ENCODE measurements around the gene CNGA3. TPM values are rescaled to one million over a fixed set of nuclear protein-coding genes. Genes with fewer than 3 reads are reported as not detected.

CNGA3 gene
- total RNA-seq, 1 donor from 2014 or later, result not detected

- intact Hi-C loops (cut with micrococcal nuclease), result loop anchor here (1.0 to 2.0 kb wide), 7 partner anchors 8 to 298 kb away; no protein-coding TSS in a partner anchor
Measured at GRCh38 chr2:98438190-98439133, 92.2 kb downstream of the CNGA3 start.

DNA sequence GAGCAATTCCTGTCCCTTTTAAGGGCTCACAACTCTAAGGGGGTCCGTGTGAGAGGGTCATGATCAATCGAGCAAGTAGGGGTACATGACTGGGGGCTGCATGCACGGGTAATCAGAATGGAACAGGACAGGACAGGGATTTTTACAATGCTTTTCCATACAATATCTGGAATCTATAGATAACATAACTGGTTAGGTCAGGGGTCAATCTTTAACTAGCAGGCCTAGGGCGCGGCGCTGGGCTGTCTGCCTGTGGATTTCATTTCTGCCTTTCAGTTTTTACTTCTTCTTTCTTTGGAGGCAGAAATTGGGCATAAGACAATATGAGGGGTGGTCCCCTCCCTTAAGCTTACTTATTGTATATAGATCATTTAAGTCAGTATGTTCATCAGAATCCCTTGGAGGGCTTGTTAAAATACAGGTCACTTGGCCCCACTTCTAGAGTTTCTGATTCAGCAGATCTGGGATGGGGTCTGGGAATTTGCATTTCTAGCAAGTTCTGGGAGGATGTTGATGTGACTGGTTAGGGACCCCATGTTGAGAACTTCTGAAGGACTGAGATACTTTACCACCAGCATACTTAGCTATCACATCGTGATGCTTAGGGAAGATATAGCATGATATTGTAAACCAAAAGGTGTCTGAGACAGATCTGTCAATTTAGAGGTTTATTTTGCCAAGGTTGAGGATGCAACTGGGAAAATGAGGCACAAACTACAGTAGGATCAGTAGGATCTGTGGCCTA lies 95.6 kb downstream of the CNGA3 start:
- intact Hi-C loops (cut with micrococcal nuclease), result loop anchor here (5.0 to 10.0 kb wide), 2 partner anchors 163 to 220 kb away; partner anchors contain the start of genes COA5 and UNC50

DNA sequence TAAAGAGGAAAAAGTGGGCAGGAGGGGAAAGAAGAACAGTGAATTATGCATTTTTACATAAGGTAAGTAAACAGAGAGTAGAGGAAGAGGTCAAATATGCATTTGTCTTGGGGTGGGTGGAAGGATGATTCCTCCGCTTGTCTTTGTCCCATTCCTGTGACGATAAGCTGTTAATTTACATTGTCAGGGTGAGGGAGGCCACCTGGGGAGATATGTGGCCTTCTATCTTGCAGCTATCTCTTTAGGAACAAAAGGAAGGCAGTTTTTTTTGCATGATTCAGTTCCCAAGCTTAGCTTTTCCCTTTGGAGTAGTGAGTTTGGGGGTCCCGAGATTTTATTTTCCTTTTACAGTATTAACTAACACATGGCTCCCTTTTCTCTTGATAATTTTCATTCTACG lies 96.2 kb downstream of the CNGA3 start:
- intact Hi-C loops (cut with micrococcal nuclease), result loop anchor here (5.0 to 10.0 kb wide), 2 partner anchors 162 to 220 kb away; partner anchors contain the start of genes COA5 and UNC50

- intact Hi-C loops (cut with micrococcal nuclease), result loop anchor here (1.0 to 10.0 kb wide), 6 partner anchors 14 to 892 kb away; partner anchors contain the start of genes COA5, EIF5B, TXNDC9 and UNC50
Measured at GRCh38 chr2:98444436-98445176, 98.3 kb downstream of the CNGA3 start, which contains the start of gene INPP4A. Gene INPP4A (plus strand): TSS chr2:98444858. CDS start chr2:98520049, 75,191 bp downstream.

DNA sequence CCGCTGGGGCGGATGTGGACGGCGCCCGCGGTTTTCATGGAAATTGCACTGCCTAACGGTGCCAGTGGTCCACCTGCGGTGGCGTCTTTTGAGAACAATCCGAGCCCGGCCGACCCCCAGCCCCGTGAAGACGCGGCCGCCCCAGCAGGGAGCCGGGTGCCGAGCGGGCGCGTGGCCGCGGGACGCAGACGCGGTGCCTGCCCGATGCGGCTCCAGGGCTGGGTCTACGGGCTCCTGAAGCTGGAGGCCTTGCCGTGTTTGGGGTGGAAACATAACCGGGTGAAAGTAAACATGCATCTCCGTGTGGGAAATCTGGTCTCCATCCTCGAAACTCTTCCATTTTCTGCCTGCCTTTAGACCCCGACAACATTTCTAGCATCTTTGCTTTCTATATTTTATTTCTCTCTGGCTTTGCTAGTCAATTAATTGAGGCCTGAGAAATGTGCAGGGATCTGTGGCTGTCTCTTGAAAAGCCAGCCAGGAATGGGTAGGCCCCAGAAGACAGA lies 99.0 kb downstream of the CNGA3 start:
- intact Hi-C loops (cut with micrococcal nuclease), result loop anchor here (2.0 to 10.0 kb wide), 4 partner anchors 14 to 892 kb away; partner anchors contain the start of genes COA5, EIF5B, TXNDC9 and UNC50

DNA sequence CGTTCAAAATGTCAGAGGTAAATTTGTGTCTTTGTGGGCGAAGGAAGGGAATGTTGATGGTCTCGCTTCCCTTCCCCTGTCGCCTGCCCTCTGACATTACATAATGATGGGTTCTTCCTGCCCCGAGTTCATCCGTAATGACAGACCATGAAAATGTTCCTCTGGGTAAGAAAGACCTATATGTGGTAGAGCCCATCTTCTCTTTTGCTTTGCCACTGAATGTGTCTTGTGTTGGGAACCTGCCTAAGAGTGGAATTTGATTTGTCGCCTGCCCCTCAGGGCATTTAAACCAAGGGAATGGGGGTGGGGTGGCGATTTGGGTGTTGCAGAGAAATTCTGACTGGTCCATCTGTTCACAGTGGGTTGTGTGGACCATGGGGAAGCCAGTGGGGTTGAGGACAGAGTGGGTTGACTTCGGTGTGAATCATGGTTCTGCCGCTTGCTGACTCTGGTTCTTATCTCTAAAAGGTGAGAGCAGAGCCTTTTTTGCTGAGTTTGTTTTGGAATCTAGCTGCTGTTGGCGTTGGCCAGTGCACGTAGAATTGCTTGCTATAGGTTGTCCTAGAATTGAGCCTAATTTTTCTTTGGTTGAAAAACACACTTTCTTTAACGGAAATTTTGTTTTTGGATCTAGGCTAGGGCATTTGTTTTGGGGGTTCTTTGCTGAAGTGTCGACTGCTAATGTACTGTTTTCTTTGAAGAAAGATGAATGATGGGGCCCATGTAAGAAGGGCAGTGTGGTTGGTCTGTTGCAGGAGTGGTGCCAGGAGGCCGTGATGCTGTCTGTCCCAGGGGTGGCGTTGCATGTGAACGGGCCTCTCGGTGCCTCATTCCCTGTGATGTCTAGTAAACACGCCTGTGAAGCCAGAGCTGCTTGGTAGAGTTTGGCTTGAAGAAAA lies 99.7 kb downstream of the CNGA3 start:
- intact Hi-C loops (cut with micrococcal nuclease), result loop anchor here (1.0 to 10.0 kb wide), 8 partner anchors 8 to 891 kb away; partner anchors contain the start of genes COA5, EIF5B, TXNDC9 and UNC50

DNA sequence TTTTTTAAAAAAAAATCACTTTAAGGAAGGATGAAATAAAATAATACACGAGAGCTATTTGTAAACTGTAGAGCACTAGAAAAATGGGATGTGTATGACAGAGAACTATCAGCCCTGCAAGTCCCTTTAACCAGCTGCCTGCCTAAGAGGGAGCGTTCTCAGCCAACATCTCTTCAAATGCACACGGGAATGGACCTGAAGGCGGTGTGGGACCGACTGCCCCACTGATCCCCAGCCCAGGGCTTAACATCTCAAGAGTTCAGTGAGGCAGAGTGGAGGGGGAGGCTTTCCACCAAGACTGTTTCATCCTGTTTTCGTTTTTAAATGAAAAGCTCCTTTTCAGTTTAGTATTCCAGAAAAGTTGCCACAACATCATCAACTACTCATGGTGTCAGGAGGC lies 100.6 kb downstream of the CNGA3 start:
- intact Hi-C loops (cut with micrococcal nuclease), result loop anchor here (1.0 to 10.0 kb wide), 6 partner anchors 7 to 325 kb away; partner anchors contain the start of genes COA5 and UNC50

Other genes with a start within 250 kb of the CNGA3 start
- gene INPP4A, start 98.4 kb downstream of the CNGA3 start, total RNA-seq, result 158 and 174 TPM in 2 replicates

Measured in T-helper 1 cell treated with Interleukin-12 subunit alpha and Interleukin-12 subunit beta and Interleukin-4 antibody, amounts not matched to agents 30 ng/mL and 1 ng/mL, for 36 hours (primary cell).